Uterus (tissue), 4 donors: ENCODE measurements around the gene EXOC2. TPM values are rescaled to one million over a fixed set of nuclear protein-coding genes. Genes with fewer than 3 reads are reported as not detected.

ENCODE experiments used
- DNase-seq, 2 donors: peaks; one replicate each; pipeline ENCODE4 v3.0.0-alpha.2; 2019 to 2020
- H3K27ac ChIP-seq, 2 donors: fragments of 200-600 bp; sonication (generic); 1 replicate in 1 of 2; 2 replicates in 1 of 2; pipeline ENCODE4 v1.5.1; 2016 to 2018
- H3K27me3 ChIP-seq, 2 donors: fragments of 200-600 bp; sonication (generic); one replicate each; pipeline ENCODE4 v1.5.1; 2018 to 2019; ENCODE audit warnings: control low read depth in 1 of 2
- H3K36me3 ChIP-seq, 2 donors: fragments of 200-600 bp; sonication (generic); one replicate each; pipeline ENCODE4 v1.5.1; 2019; ENCODE audit warnings: control low read depth in 1 of 2
- H3K4me1 ChIP-seq, 2 donors: fragments of 200-600 bp; sonication (generic); one replicate each; pipeline ENCODE4 v1.5.1; 2018 to 2019; ENCODE audit warnings: control low read depth in 1 of 2
- H3K4me3 ChIP-seq, 2 donors: fragments of 200-600 bp; sonication (generic); 1 replicate in 1 of 2; 2 replicates in 1 of 2; pipeline ENCODE4 v1.5.1; 2018 to 2019; ENCODE audit warnings: mild to moderate bottlenecking in 1 of 2
- H3K9me3 ChIP-seq, 2 donors: fragments of 200-600 bp; sonication (generic); one replicate each; pipeline ENCODE4 v1.5.1; 2019; ENCODE audit warnings: control low read depth in 1 of 2
- CTCF ChIP-seq, 4 experiments: fragments of 200-600 bp in 2 of 4; fragments of 450-650 bp in 2 of 4; sonication (generic) in 2 of 4; IDR thresholded peaks; one replicate each; pipeline ENCODE4 v1.5.1; 2016 to 2019; ENCODE audit warnings: antibody characterized with exemption in 4 of 4, mild to moderate bottlenecking in 2 of 4, moderate library complexity in 1 of 4
- POLR2A ChIP-seq, 2 donors: fragments of 450-650 bp; IDR thresholded peaks; one replicate each; pipeline ENCODE4 v1.6.1; 2016; ENCODE audit warnings: antibody characterized with exemption in 2 of 2, mild to moderate bottlenecking in 1 of 2, moderate library complexity in 1 of 2
- intact Hi-C: fragments of 100-400 bp; cut with DNase I; formaldehyde crosslinking; loops from one replicate; pipeline ENCODE4 v1.15.1; 2023; ENCODE audit warnings: low total_unique reads
- total RNA-seq, 4 donors: library from RNA; depleted of rRNA in 3 of 4; stranded (reverse); fragments of >200 nt in 3 of 4; gene quantifications; one replicate each; pipeline versions ENCODE4 v1.1.0 to v1.2.4, GENCODE V29; 2014 to 2023
- donor health status: DM: yes; HTN: yes; CAD: no.

Gene EXOC2
- total RNA-seq, 4 donors from 2014 or later, result 12.3 to 27.0 (median 22.9) TPM

- intact Hi-C loops, result no loop called here
- no peaks in the 10 kb centered on the region for H3K4me1 ChIP-seq
- H3K27ac ChIP-seq, result no peak overlapping the region
- H3K27me3 ChIP-seq, result no peaks in the 10 kb centered on the region
- TF ChIP-seq POLR2A (IDR thresholded peaks at IDR 0.05) (no peak), CTCF (IDR thresholded peaks at IDR 0.05) (no peak)
- H3K36me3 ChIP-seq, result no peaks in the 10 kb centered on the region
- no peaks in the 10 kb centered on the region for H3K9me3 ChIP-seq
- H3K4me3 ChIP-seq, result no peak overlapping the region
- no peak for DNase-seq
These were observed 39.0 kb upstream of the EXOC2 start for GRCh38 chr6:731924-732323.

- Histone ChIP-seq H3K27ac (no peak overlapping the region), H3K4me3 (no peak overlapping the region), H3K36me3 (no peaks in the 10 kb centered on the region), H3K9me3 (no peaks in the 10 kb centered on the region), H3K27me3 (no peaks in the 10 kb centered on the region), H3K4me1 (no peaks in the 10 kb centered on the region)
- no peak for DNase-seq
- no peak for TF ChIP-seq POLR2A (IDR thresholded peaks at IDR 0.05)
- no peak for TF ChIP-seq CTCF (IDR thresholded peaks at IDR 0.05)
- intact Hi-C loops, result no loop called here
These were observed 36.8 kb upstream of the EXOC2 start for GRCh38 chr6:729606-730320.

GRCh38 chr6:727856-728255 is 34.9 kb upstream of the EXOC2 start:
- no peak for DNase-seq
- Histone ChIP-seq H3K27me3 (no peaks in the 10 kb centered on the region), H3K4me1 (no peaks in the 10 kb centered on the region), H3K36me3 (no peaks in the 10 kb centered on the region), H3K9me3 (no peaks in the 10 kb centered on the region), H3K4me3 (no peak overlapping the region), H3K27ac (no peak overlapping the region)
- intact Hi-C loops, result no loop called here
- TF ChIP-seq CTCF (IDR thresholded peaks at IDR 0.05) (no peak), POLR2A (IDR thresholded peaks at IDR 0.05) (no peak)

- Histone ChIP-seq H3K4me3 (no peak overlapping the region), H3K4me1 (no peaks in the 10 kb centered on the region), H3K9me3 (no peaks in the 10 kb centered on the region), H3K27ac (no peak overlapping the region), H3K27me3 (no peaks in the 10 kb centered on the region), H3K36me3 (no peaks in the 10 kb centered on the region)
- TF ChIP-seq CTCF (IDR thresholded peaks at IDR 0.05) (no peak), POLR2A (IDR thresholded peaks at IDR 0.05) (no peak)
- intact Hi-C loops, result no loop called here
- DNase-seq, result no peak
These were observed 30.6 kb upstream of the EXOC2 start for GRCh38 chr6:723540-723939.

GRCh38 chr6:722608-723007 is 29.7 kb upstream of the EXOC2 start:
- no peaks in the 10 kb centered on the region for H3K9me3 ChIP-seq
- H3K27me3 ChIP-seq, result no peaks in the 10 kb centered on the region
- no peaks in the 10 kb centered on the region for H3K36me3 ChIP-seq
- no peak for DNase-seq
- no peak overlapping the region for H3K4me3 ChIP-seq
- no peaks in the 10 kb centered on the region for H3K4me1 ChIP-seq
- H3K27ac ChIP-seq, result no peak overlapping the region
- intact Hi-C loops, result no loop called here
- TF ChIP-seq CTCF (IDR thresholded peaks at IDR 0.05), result no peak
- TF ChIP-seq POLR2A (IDR thresholded peaks at IDR 0.05), result no peak
